SK-N-SH (cell line): ENCODE data around the gene OR52D1.

Experiments used
- CTCF ChIP-seq: fragments of 200-600 bp; sonication (generic); IDR thresholded peaks from 2 replicates; pipeline ENCODE4 v1.6.1; 2017; ENCODE audit warnings: antibody characterized with exemption, mild to moderate bottlenecking, moderate library complexity
- IRF3 ChIP-seq: fragments of 150-350 bp; IDR thresholded peaks from 2 replicates; pipeline ENCODE4 v1.6.1; 2016; ENCODE audit warnings: mild to moderate bottlenecking, low read depth, low read length
- MXI1 ChIP-seq: IDR thresholded peaks from 2 replicates; pipeline ENCODE4 v1.6.1; 2012; ENCODE audit warnings: mild to moderate bottlenecking, low read depth, low read length, improper control_type of control experiment
- REST ChIP-seq: IDR thresholded peaks from 2 replicates; pipeline ENCODE4 v1.6.1; 2012; ENCODE audit warnings: mild to moderate bottlenecking, low read depth, low read length, moderate library complexity
- SMC3 ChIP-seq: IDR thresholded peaks from 2 replicates; pipeline ENCODE4 v1.6.1; 2012; ENCODE audit warnings: low read depth, low read length, improper control_type of control experiment
- TCF12 ChIP-seq: IDR thresholded peaks from 2 replicates; pipeline ENCODE4 v1.4.0; 2012

- TF ChIP-seq CTCF (no peak), TCF12 (no peak), REST (no peak), IRF3 (no peak), SMC3 (no peak), MXI1 (no peak)
Measured at GRCh38 chr11:5488385-5488784, at the start of gene OR52D1.
